HG03342 (cell line): ENCODE measurements around the gene PANK3.
A peak's percentile ranks its signal among the peaks of the same experiment; 100 is the strongest.
"Not testable (repeated sequence)": the region's sequence is repeated elsewhere in the genome, so short reads cannot be mapped to it uniquely, and the experiment has no call there.

Source experiments
- ATAC-seq: cut with Tn5 transposase; IDR thresholded peaks from one replicate; pipeline ENCODE4 v1.9.1; 2021; ENCODE audit warnings: mild to moderate bottlenecking, moderate library complexity; ENCODE audit not compliant: unreplicated experiment

The PANK3 gene

GRCh38 chr5:168596122-168596521 is 17.0 kb upstream of the PANK3 start:
- ATAC-seq: not testable (repeated sequence)

- no peak for ATAC-seq
Measured at GRCh38 chr5:168592014-168592368, 12.8 kb upstream of the PANK3 start.

GRCh38 chr5:168591302-168592013 is 12.3 kb upstream of the PANK3 start:
- ATAC-seq: no peak

GRCh38 chr5:168590666-168591065 is 11.5 kb upstream of the PANK3 start:
- no peak for ATAC-seq

- no peak for ATAC-seq
Measured at GRCh38 chr5:168587987-168588386, 8.8 kb upstream of the PANK3 start.

GRCh38 chr5:168585119-168585856 is 6.1 kb upstream of the PANK3 start:
- no peak for ATAC-seq

GRCh38 chr5:168583742-168584482 is 4.7 kb upstream of the PANK3 start:
- peak; percentile 27 for ATAC-seq

GRCh38 chr5:168580814-168581469 is 1.8 kb upstream of the PANK3 start:
- ATAC-seq: not testable (repeated sequence)

- ATAC-seq: no peak
Measured at GRCh38 chr5:168580227-168580508, 1.0 kb upstream of the PANK3 start.

GRCh38 chr5:168579488-168580226 is 489 bp upstream of the PANK3 start:
- peak; percentile 93 for ATAC-seq

GRCh38 chr5:168578006-168578405 is 1.2 kb downstream of the PANK3 start:
- ATAC-seq: no peak

- ATAC-seq: no peak
Measured at GRCh38 chr5:168575391-168576372, 3.5 kb downstream of the PANK3 start.

GRCh38 chr5:168574156-168574555 is 5.0 kb downstream of the PANK3 start:
- ATAC-seq: not testable (repeated sequence)

- not testable (repeated sequence) for ATAC-seq
Measured at GRCh38 chr5:168573663-168574062, 5.5 kb downstream of the PANK3 start.

GRCh38 chr5:168570490-168571328 is 8.5 kb downstream of the PANK3 start:
- no peak for ATAC-seq

- no peak for ATAC-seq
Measured at GRCh38 chr5:168568738-168569137, 10.4 kb downstream of the PANK3 start.

GRCh38 chr5:168563959-168564358 is 15.2 kb downstream of the PANK3 start:
- no peak for ATAC-seq

GRCh38 chr5:168562279-168562678 is 16.9 kb downstream of the PANK3 start:
- ATAC-seq: no peak

GRCh38 chr5:168557389-168557788 is 21.8 kb downstream of the PANK3 start:
- ATAC-seq: no peak
